Stimulated activated CD4-positive, alpha-beta T cell treated with anti-CD3 and anti-CD28 coated beads, Interleukin-1b, Interleukin-23, amount 100 ng/mL, for 24 hours (primary cell): ENCODE measurements around the gene IGFBP7.
"Not testable (repeated sequence)": the region's sequence is repeated elsewhere in the genome, so short reads cannot be mapped to it uniquely, and the experiment has no call there.

Source experiments
- DNase-seq, 4 experiments: peaks; one replicate each; pipeline ENCODE4 v3.0.0-alpha.2; 2020; ENCODE audit warnings: low read depth in 4 of 4, low spot score in 1 of 4

Gene IGFBP7

DNA sequence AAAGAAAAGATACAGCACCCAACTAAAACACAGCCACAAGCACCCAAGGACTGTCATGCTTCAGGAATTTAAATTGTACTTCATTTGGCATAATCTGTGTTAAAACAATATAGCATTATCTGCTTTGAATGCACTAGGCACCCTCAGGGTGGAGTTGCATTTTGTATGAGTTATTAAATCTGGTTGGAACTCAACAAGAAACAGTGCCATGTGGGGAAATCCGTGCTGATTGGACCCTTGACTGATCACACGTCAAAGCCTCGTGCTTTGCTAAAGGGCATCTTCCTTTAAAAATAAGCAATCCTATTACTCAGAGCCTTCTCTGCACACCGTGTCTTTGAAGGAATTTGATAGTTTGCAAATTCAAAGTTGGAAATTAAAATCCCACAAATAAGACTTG, 35.4 kb downstream of the IGFBP7 start:
- DNase-seq, result no peak

DNA sequence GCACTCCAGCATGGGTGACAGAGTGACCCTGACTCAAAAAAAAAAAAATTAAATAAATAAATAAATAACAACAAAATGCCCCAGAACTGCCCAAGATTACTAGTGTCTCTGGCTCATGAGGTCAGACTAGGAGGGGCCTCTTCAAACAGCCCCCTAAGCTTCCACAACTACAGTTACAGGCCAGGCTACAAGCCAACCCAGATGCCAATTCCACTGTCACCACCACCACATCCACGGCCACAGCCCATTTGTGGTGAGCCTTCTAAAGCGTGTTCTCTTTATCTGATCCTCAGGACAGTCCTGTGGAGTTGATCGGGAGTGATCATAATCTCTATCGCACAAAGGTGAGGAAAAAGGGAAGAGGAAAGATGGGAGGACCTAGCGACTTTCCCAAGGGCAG, 36.6 kb downstream of the IGFBP7 start:
- DNase-seq, result no peak

DNA sequence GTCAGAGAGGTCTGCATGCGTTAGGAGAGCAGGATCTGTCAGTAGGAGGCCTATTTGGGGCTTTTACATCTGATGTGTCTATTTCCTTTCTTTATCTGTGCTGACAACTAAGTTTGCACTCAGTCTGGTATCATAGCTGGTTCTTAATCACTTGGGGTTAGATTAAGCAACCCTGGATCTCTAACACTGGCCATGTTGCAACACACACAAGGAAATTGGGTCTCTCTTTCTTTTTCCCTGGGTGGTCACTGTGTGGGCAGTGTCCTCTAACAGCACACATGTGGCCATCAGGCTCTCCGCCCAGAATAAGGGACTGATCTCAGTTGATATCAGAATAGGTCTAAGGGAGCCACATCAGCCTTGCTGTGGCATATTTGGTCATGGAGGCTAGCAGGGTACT, 38.9 kb downstream of the IGFBP7 start:
- no peak for DNase-seq

DNA sequence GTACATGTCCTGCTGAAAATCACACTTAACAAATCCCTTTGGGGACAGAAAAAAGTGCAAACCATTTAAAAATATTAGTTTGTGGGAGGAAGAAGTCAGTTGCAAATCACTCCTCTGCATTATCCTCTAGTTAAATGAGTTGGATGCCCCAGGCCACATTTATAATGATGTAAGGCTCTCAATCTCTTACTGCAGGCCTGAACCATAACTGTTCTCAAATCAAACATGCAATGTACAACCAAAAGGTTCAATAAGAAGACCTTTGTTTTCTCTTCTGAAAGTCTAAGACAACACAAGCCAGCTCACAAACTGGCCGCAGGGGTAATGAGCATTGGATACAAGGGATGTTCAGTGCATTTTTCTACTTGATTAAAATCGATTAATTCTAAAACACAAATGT, 39.7 kb downstream of the IGFBP7 start:
- DNase-seq, result no peak

DNA sequence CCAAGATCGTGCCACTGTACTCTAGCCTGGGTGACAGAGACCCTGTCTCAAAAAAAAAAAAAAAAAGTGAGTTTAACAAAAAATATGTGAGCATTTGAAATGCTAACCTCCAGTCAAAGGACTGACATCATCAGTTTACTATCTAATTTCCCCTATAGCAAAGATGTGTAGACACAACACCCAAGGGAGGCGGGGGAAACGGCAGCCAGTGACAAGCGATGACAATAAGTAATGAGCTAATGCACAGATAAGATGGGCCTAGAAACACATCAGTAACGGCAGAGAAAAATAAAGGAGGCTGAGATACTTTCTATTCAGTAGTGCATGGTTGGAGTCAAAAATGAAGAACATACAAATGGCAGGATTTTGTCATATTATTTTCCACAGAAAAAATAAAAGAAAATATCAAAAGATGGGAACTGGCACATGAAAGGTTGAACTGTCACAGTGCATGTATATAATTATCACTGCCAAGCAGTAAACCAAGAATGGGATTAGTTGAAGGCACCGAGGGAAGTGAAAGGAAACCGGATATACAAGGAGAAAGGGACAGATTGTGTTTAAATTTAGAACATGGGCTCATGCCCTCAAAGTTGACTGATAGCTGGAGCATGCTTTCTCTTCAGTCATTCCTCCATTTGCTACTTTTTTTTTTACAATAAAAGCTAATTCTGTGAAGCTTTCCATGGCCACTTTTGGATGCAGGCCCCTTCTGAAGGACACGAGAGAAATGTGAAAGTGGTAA, 41.8 kb downstream of the IGFBP7 start:
- DNase-seq, result no peak

DNA sequence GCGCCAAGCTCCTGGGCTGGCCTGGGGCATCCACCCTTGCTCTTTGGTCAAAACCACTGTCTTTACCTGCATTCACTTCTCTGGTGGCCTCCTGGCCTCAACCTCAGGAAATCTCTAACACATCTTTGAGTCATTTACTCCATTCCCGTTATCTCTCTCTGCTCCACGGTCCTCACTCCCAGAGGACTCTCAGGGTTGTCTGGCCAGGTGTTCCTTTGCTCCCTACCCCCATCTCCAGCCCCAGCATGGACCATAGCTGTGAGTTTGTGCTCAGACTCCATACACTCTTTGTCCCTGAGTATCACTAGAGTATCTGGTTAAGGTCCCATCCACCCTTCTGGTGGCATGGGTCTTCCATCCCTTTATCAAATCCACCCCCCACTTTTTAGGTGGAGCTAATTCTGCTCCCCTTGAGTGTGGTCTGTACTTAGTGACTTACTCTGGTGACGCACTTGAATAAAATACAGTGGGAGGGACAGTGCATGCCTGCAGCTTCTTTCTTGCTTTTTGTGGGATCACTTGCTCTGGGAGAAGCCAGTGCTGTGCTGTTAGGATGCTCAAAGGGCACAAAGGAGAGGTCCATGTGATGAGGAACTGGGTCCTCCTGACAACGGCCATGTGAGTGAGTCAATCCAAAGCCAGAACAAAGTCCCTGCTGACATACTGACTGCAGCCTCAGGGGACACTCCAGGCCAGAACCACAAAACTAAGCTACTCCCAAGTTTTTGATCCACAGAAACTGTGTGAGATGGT, 44.3 kb downstream of the IGFBP7 start:
- DNase-seq, result no peak

DNA sequence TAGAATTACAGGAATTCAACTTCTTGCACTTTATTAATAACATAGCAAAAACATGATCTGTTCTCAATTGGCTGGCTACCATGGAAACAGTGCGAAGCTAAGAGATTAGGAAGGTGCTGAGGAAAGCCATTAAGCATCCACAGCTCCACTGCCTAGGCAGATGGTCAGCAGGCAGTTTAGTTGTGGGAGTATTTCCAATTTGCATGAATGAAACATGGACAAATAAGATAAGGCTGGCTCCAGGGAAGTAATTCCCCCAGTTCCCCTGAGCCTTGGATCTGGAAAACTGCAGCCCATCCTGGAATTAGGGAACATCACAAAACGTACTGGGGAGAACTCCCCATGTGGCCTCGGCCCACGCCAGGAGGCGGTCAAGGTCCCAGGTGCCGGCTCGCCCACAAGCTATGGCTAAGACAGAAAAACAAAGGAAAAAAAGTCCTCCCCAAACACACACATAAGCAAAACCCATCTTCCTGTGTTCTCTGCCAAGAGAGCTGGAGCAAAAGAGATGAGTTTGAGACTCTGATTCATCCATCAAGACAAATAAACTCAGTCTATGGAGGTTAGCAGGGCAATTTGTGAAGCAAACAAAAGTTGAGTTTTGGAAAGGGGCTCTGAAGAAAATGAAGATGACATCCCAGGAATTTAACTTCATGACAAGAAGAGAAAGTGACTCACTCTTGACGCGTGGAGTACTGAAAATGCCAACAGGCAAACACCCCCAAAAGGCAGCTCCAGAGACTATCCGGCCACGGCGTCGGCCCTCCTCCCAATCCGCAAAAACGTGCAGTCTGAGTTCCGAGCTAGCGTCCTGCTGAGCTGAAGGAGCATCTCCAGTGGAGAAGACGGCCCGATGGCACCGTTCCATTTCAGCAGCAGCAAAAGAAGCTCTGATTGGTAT, 45.1 kb downstream of the IGFBP7 start:
- no peak for DNase-seq

DNA sequence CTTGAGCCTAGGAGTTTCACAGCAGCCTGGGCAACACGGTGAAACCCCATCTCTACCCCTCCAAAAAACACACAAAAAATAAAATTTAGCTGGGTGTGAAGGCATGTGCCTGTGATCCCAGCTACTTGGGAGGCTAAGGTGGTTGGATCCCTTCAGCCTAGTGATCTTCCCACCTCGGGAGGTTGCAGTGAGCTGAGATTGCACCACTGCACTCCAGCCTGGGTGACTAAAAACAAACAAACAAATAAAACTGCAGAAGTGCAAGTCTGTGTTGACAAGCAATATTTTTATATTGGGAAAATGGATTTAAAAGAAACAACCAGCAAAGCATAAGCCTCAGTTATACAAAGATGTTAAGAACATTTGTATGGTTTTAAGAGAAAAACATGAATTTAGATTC, 46.1 kb downstream of the IGFBP7 start:
- DNase-seq, result no peak

DNA sequence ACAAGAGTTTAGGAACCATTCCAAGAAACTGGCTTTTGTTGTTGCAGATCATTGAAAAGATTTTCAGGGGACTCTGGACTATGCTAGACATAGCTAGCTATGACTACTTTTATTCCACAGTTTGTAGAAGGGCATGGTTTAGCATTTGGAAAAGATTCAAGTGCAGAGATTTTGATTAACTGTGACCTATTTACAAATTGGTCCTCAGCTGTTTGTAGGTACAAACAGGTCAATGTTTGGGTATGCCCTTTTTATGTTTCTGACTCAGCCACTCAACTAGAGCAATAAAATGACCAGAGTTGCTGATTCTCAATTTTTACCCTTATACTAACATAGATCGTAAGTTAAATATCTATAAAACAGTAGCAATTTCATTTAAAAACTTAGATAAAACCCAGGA, 46.7 kb downstream of the IGFBP7 start:
- DNase-seq, result no peak

DNA sequence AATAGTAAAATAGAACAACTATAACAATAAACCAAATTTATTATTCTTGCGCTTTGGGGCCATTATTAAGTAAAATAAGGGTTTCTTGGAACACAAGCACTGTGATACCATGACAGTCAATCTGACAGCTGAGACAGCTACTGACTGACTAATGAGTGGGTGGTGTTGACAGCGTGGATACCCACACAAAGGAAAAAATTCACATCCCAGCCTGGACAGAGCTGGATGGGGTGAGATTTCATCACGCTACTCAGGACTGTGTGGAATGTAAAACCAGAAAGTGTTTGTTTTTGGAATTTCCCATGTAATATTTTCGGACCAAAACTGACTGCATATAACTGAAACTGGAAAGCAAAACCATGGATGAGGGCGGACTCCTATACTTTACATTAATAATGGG, 48.8 kb downstream of the IGFBP7 start:
- no peak for DNase-seq

DNA sequence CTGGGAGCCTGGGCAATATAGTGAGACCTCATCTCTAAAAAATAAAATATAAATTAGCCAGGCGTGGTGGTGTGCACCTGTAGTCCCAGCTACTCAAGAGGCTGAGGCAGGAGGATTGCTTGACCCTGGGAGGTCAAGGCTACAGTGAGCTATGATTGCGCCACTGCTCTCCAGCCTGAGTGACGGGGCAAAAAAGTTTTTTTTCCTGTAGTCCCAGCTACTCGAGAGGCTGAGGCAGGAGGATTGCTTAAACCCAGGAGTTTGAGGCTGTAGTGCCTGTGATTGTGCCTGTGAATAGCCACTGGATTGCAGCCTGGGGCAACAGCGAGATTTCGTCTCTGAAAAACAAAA, 49.5 kb downstream of the IGFBP7 start:
- not testable (repeated sequence) for DNase-seq

DNA sequence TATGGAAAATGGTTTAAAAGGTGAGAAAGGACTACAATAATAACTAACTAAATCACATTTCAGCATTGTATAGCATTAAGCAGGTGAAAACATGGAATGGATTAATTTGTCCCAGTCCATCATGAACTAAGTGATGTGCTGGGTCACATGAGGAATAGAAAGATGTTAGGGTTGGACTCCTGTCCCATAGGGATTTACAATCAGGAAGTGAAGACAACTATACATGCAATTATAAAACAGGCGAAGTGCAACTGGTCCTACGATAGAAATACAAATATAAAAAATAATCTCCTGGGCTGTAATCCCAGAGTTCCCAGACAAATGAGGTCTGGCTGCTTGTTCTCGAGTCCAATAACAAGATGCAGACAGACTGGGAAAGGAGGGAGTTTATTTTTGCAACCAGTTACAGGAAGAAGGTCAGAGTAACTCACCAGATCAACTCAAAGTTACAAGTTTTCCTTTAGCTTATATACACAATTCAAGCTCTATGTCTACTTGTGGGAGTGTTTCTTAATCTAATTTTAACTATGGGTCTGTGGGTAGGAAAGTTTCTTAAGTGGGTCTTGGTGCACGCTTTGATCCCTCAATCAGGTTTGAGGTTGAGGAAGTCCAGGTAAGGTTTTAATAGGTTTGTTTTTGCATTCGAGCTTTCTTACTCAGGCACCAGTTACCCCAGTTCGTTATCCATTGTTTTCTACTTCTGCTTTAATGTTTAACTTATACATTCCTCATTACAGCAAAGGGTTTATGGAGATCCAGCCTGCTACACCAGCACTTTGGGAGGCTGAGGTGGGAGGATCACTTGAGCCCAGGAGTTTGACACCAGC, 50.1 kb downstream of the IGFBP7 start:
- DNase-seq, result no peak

DNA sequence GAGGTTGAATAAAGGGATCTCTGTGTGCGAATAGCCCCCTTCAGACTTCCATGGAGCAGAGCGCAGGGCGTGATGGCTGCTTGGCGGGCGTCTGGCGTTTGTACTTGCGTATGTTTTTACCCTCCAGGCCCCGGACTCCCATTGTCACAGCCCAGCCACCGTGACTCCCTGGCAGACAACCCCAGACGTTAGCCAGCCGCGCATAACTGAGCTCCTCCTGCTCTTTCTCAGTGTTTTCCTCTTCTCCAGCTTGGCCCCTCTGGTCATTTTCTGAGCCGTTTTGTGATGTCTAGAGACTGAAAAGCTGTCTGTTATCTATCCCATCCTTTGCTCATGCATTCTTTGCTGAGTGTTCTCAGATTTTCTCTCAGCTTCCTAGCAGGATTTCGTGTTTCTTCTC, 54.3 kb downstream of the IGFBP7 start:
- no peak for DNase-seq

DNA sequence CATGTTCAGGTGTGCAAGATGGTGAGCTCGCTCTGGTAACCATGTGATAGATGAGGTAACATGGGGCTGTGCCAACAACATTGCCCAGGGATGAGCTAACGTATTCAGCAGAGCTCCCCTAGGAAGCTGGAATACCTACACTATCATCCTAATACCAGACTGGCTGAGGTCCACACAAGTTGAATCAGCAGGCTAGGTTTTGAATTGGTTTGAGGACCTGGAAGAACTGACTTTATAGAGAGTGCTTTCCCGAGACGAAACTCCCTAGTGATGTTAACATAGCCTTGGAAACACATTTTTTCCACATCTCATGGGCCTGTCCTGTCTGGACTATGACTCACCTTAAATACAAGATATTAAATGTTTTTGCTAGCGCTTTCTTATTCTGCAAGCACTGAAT, 56.7 kb downstream of the IGFBP7 start:
- no peak for DNase-seq

DNA sequence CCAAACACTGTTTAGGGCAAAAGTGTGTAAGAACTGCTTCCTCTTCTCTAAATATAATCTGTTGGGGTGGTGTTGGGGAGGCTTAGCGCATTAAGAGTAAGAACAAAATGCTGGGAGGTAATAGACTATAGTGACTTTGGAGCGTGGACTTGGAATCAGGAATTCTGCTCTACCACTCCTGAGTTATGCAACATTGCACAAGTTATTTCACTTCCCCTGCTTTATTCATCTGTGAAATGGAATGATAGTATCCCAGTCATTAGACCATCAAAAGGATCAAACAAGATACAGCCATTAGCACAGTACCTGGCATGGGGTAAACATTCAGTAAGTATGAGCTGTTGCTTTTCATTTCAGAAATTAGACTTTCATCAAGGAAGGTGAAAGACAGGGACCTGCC, 58.7 kb downstream of the IGFBP7 start:
- DNase-seq, result no peak

DNA sequence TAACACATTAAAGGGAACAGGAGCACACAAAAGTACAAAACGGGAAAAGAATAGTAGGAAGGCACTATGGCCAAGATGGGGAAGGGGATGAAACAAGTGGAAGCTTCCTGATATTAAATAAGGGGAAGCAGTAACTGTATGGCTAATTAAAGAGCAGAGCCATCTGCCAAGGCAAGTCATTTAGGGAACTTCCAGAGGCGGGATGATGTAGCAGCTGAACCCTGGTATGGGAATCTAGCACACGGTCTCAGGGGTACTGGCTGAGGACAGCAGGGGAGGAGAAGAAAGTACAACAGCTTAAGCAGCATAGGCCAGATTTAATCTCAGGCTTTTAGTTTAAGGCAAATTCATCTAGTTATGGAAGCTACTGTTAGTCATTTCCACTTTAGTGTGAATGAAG, 59.1 kb downstream of the IGFBP7 start:
- no peak for DNase-seq

DNA sequence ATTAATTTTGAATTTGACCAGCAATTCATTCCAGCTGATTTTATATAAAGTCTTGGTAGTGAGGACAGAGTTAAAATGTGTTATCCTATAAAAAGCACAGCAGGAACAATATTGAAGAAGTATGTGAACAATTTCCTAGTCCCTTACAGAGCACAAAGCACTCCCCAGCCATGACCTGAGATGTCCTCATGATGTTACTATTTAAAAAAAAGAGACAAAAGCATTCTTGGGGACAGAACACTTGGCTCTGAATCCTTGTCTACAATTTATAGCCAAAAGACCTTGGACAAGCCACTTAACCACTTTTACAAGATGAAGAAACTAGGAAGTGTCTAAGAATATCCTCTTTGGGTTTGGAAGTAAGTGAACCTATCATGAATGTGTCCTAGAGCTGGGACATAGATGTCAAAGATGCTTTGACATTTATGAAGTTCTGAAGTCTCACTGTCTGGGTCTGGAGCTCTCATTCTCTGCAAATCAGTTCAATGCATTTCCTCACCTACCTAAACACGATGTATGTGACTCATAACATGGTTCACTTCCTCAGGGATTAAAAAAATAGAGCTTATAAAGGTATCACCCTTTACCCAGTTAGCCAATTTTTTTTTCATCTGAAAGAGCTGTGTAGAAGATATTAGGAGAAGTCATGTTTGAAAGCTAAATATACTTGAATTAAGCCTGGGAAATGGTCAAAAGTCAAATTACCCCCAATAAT, 61.4 kb downstream of the IGFBP7 start:
- DNase-seq, result no peak

DNA sequence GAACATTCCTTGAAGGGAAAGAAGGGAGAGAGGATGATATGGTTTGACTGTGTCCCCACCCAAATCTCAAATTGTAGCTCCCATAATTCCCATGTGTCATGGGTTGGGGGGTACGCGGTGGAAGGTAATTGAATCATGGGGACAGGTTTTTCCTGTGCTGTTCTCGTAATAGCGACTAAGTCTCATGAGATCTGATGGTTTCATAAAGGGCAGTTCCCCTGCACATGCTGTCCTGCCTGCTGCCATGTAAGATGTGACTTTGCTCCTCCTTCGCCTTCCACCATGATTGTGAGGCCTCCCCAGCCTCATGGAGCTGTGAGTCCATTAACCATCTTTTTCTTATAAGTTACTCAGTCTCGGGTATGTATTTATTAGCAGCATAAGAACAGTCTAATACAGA, 63.1 kb downstream of the IGFBP7 start:
- not testable (repeated sequence) for DNase-seq

DNA sequence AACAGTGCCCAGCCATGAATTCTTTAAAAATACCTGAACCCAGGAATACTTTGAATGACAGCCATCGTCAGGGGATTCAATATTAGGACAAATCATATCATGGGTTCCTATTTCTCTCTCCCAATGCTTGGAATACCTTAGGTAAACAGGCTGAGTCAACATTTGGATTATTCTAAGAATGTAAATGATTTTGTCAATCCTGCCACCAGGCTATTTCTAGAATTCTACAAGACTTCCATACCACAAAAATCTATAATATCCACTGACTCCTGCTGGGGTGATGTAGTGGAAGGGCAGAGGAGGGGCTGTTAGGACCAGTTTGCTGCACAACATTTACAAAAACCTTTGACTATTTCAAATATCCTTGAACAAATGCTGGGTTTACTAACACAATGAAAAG, 65.2 kb downstream of the IGFBP7 start:
- no peak for DNase-seq

DNA sequence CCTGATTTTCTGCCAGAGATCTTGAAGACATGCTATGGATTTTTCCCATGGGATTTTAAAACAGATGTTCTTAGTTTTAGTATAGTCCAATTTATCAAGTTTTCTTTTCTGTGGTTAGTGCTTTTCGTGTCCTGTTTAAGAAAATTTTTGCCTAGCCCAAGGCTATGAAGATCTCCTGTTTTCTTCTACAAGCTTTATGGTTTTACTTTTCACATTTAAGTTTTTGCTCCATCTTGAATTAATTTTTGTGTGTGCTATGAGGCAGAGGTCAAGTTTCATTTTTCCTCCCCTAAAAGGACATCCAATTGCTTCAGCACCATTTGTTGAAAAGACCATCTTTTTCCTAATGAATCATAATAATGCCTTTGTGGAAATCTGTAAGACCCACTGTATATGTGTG, 65.9 kb downstream of the IGFBP7 start:
- no peak for DNase-seq
